Stimulated activated CD4-positive, alpha-beta T cell treated with anti-CD3 and anti-CD28 coated beads, TNF-alpha, amount 100 ng/mL, for 24 hours (primary cell): ENCODE results near the gene CCDC144A.
"Not testable (repeated sequence)": the region's sequence is repeated elsewhere in the genome, so short reads cannot be mapped to it uniquely, and the experiment has no call there.

ENCODE experiments used
- DNase-seq, 3 experiments: peaks; one replicate each; pipeline ENCODE4 v3.0.0-alpha.2; 2020; ENCODE audit warnings: low read depth in 3 of 3

The CCDC144A gene, protein sequence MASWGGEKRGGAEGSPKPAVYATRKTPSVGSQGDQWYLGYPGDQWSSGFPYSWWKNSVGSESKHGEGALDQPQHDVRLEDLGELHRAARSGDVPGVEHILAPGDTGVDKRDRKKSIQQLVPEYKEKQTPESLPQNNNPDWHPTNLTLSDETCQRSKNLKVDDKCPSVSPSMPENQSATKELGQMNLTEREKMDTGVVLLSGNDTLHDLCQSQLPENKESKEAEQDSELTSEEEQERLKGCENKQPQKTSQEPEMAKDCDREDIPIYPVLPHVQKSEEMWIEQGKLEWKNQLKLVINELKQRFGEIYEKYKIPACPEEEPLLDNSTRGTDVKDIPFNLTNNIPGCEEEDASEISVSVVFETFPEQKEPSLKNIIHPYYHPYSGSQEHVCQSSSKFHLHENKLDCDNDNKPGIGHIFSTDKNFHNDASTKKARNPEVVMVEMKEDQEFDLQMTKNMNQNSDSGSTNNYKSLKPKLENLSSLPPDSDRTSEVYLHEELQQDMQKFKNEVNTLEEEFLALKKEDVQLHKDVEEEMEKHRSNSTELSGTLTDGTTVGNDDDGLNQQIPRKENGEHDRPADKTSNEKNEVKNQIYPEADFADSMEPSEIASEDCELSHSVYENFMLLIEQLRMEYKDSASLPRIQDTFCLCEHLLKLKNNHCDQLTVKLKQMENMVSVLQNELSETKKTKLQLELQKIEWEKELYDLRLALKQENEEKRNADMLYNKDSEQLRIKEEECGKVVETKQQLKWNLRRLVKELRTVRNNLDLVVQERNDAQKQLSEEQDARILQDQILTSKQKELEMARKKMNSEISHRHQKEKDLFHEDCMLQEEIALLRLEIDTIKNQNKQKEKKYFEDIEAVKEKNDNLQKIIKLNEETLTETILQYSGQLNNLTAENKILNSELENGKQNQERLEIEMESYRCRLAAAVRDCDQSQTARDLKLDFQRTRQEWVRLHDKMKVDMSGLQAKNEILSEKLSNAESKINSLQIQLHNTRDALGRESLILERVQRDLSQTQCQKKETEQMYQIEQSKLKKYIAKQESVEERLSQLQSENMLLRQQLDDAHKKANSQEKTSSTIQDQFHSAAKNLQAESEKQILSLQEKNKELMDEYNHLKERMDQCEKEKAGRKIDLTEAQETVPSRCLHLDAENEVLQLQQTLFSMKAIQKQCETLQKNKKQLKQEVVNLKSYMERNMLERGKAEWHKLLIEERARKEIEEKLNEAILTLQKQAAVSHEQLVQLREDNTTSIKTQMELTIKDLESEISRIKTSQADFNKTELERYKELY (N-terminal part only)

DNA sequence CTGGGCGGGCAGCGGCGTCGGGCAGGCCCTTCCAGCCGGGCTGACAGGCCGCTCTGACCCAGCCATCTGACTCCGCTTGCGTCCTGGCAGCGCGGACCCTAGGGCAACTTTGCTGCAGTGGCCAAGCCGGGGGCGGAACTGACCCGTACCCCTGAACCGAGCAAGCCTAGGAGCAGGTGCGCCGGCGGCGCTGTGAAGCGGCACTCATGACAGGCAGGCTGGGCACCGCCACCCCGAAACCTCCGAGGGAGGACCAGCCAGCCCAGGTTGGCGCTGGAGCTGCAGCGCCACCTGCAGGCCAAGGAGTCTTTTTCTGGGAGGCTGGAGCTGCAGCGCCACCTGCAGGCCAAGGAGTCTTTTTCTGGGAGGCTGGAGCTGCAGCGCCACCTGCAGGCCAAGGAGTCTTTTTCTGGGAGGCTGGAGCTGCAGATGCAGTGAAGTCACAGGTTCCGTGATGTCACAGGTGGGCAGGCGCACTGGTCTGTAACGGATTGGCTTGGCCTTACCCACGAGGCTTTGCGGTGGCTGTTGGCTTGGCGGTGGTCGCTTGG is at the start of gene CCDC144A:
CCDC144A (plus strand) TSS at position 511 of the 551 bp plus-strand sequence. CDS start 160 bp downstream, outside the sequence.
- DNase-seq = peak; percentile 40 to 74 (median 68)

DNA sequence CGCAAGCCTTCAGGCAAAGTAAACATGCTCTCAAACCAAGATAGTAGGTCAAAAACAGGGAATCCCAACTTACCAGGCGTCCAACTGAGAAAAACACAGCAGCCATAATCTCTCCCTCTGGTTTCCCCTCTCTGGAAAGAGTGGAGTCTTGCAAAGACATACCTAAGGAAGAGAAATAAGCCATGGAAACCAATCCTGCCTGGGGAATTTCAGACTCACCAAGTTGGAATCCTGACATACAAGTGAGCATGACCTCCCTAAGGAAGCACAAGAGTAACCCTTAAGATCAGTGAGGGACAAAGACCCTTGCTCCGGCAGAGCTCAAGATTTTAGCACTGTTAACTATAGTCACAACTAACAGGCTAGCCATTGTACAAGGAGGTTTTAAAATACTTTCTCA is 40.5 kb upstream of the CCDC144A start:
- no peak for DNase-seq

DNA sequence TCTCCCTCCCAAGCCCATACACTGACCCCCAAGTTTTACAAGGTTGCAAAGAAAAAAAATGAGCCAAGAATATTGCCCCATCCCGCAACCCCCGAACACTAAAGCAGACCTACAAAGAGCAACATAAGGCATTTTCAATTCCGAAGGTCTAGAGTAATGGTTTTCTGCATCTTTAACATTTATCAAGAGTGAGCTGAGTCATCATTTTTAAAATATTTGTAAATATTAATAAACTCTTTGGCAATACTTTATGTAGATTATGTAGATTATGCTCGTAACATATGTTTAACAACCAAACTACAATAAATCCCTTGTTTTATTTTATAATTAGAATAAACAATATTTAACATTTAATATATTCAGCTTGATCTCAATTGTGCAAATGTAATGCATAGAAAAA is 37.8 kb upstream of the CCDC144A start:
- DNase-seq = no peak

DNA sequence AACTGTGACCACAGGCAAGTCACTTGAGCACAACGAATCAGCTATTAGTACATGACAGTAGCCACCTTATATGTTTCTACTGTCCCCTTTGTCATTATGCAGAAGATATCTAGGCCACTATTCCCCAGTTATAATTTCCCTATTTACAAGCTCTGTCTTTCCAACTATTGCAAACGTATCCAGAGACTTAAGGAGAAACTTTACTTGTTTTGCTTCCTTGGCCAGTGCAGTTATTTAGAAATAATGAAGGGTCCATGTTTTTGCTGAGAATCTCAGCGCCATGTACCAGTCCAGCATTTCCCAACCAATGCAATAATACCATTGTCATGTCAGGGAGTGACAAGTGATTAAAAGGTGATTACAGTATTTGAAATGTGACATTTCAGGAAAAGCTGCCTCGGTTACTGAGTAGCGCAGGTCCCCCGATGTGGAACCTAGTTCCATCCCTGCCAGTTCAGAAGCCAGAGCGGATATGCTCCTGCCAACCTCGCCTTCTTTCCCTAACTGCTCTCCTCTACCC is 37.1 kb upstream of the CCDC144A start:
- no peak for DNase-seq

DNA sequence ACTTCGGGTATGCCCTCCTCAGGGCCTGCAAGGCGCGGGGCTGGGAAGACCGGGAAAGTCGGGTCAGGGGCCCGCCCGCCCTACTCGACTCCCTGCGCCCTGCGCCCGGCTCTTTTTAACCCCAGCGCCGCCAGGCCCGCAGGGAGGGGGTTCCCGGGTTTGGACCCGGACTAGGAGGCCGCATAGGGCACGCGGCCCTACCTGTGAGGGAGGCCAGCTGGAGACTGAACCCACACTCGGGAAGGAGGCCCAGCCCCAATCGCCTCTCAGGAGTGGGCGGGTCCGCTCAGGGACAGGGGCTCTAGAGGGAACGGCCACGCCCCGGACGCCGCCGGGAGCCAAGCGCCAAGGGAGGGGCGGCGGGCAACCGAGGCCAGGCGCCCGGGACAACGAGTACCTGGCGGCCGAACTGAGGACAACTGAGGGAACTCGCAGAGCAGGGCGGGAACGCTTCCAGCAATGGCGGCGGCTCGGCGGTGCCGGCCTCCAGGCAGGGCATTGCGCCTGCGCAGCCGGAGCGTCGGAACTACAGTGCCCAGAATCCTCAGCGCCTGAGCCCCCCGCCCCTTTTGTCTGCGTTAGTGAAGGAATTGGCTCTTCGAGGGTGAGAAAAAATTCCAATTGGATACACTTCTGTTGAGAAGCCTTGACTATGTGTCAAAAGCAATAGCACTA is 36.5 kb upstream of the CCDC144A start, which contains the start of gene ZNF624:
ZNF624 (minus strand) TSS at position 484 of the 675 bp plus-strand sequence.
- peak; percentile 73 to 89 (median 74) for DNase-seq

DNA sequence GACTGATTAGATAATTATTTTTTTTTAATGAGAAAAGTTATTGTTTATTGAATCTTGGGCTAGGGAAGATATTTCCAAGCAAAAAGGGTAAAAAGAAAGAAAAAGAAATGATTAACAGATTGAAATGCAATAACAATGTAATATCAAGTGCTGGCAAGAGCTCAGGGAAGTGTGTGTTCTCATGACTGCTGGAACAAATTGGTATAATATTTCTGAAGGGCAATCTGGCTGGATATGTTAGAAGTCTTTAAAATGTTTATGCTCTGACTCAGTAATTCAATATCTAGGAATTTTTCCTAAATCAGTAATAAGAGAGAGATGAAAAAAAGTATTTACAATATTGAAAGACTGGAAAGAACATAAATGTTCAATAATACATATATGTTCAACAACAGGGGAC is 28.8 kb upstream of the CCDC144A start:
- DNase-seq = no peak

DNA sequence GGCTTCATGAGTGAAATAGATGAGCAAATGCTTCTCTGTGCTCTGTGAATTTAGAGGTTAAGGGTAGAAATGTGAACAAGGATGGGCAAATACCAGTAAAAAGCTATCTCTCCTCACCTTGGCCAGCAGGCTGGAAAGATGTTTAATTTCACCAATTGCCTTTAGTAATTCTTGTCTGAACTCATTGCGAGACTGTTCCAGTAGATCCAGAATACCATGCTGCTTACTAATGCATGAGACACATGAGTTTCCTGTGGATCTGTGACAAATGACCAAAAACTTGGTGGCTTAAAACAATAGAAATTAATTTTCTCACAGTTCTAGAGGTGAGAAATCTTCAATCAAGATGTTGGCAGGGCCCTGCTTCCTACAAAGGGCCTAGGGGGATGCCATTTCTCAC is 27.1 kb upstream of the CCDC144A start:
- DNase-seq = no peak

DNA sequence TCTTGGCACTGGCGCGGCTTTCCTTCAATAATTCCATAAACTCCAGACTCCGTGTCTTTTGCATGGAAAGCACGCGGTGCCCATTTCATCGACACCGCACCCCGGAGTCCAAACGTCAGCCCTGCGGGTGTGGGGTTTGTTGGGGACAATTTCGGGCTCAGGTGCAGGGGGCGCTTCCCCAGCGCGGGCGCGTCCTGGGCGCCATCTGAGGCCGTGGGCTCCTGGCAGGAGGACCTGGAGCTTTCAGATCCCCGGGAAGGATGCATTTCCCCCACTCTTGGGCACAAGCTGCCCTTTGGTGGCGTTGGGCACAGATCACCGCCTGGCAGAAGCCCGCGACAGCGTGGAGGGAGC is 23.5 kb upstream of the CCDC144A start:
- not testable (repeated sequence) for DNase-seq

DNA sequence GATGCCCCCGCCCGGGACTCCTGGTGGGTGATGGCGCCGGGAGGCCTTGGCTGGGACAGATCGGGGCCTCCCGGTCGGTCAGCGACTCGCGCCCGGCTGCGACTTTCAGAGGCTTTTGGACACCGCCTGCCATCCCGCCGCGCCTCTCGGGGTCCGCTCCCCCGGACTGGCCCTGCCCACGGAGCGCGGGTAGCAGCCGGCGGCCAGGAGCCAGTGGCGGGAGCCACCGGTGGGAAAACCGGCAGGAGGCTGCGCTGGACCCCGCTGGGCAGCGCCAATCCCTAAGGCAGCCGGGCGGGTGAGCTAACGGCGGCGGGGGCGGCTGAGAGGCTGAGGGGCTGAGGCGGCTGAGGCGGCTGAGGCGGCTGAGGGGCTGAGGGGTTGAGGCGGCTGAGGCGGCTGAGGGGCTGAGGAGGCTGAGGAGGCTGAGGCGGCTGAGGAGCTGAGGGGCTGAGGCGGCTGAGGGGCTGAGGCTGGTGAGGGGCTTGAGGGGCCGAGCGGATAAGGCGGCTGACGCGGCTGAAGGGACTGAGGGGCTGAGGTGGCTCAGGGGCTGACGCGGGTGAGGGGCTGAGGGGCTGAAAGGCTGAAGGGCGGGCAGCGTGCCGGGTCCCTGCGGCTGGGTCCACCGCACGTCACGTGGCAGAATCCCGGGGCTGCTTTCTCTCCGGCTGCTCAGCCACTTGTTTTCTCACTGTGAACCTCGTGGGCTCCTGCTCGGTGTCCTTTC is 23.0 kb upstream of the CCDC144A start:
- not testable (repeated sequence) for DNase-seq

DNA sequence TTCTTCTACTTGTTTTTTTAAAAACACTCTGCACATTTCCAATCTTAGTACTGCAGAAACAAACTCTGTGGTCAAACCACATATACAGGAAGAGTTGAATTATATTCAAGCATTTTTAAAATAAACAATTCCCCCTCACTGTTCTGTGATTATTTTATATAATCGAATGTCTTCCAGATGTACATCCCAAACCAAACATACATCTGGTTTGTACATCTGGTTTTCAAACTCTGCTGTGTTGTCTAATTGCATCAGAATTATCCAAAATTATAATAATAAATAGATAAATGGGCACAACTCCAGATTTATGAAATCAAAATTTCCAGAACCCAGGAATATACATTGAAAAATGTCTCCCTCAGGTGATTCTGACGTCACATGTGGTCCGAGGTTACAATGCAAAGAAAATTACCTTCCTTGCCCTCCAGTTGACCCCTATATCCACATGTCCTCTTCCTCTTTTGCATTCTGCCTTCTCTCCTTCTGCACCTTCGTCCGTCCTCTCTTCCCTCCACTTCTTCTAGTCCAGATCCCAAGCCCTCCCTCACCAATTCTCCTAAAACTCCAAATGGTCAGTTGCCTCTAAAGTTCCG is 13.3 kb upstream of the CCDC144A start:
- no peak for DNase-seq

DNA sequence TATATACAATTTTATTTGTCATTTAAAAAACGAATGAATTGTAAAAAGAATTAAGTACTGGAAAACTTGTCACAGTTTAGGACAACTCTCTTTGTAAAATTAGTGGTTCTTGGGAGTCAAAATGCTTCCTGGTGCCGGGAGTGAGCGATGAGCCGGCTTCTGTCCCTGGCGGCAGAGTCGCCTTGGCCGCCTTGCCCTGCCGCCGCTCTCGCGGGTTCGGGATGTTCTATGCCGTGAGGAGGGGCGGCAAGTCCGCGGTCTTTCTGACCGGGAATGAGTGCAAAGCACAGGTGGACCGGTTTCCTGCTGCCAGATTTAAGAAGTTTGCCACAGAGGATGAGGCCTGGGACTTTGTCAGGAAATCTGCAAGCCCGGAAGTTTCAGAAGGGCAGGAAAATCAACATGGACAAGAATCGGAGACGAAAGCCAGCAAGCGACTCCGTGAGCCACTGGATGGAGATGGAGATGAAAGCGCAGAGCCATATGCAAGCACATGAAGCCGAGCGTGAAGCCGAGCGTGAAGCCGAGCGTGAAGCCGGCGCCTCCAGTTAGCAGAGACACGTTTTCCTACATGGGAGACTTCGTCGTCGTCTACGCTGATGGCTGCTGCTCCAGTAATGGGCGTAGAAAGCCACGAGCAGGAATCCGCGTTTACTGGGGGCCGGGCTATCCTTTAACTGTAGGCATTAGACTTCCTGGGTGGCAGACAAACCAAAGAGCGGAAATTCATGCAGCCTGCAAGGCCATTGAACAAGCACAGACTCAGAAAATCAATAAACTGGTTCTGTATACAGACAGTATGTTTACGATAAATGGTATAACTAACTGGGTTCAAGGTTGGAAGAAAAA is 6.5 kb upstream of the CCDC144A start:
- DNase-seq = not testable (repeated sequence)

DNA sequence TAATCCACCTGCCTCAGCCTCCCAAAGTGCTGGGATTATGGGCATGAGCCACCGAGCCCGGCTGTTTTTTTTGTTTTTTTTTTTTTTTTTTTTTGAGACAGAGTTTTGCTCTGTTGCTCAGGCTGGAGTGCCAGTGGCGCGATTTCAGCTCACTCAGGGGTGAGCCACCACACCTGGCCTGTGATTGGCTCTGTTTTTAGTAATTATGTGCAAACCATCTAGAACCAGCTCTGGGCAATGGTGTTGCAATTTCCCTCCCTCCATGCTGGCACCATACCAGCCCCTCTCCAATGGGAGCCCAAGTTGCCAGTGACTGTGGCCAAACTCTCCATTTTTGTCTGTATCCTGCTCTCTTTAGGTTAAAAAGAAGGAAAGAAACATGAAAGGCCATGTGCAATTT is 4.0 kb upstream of the CCDC144A start:
- not testable (repeated sequence) for DNase-seq

DNA sequence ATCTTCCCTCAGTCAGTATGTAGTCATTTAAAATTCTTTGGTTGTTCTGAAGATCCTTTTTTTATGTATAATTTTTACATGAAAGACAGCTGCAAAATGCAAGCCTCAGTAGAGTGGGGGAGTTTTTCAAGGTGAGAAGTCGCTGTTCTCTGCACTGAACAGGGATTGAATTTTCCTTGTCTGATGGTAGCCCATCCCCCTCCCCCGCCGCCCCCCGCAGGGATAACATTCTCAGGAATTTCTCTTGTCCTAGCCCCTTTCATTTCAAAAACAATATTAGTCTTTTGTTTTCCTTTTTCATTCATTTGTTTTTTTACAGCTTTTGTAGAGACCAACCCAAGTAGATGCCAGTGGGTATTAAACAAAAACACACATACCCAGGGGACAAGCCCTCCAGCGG is 2.9 kb upstream of the CCDC144A start:
- DNase-seq = not testable (repeated sequence)

DNA sequence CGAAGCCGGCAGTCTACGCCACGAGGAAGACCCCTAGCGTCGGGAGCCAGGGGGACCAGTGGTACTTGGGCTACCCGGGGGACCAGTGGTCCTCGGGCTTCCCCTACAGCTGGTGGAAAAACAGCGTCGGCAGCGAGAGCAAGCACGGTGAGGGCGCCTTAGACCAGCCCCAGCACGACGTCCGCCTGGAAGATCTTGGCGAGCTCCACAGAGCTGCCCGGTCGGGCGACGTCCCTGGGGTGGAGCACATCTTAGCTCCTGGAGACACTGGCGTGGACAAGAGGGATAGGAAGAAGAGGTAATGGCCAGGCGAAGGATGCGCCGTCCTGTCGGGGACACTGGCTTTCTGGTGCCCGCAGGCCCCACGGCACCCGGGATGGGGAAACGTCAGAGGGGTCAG is 406 bp downstream of the CCDC144A start:
- DNase-seq = not testable (repeated sequence)

DNA sequence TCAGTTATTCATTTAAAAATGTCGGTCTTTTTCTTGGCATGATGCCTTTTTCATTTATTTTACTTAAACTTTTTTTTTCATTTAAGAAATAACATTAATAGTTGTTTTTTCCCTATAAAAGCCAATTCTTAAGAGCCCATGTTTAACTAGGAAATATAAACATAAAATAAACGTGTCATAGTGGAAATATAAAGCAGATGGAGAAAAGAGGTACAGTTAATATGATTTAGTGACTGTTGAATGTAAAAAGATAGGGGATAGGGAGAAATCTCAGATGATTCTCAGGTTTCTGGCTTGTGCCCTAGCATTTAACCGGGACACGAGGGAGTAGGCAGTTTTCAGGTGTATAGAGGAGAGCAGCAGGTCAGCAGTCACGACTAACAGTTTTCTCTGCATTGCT is 7.6 kb downstream of the CCDC144A start:
- DNase-seq = not testable (repeated sequence)

DNA sequence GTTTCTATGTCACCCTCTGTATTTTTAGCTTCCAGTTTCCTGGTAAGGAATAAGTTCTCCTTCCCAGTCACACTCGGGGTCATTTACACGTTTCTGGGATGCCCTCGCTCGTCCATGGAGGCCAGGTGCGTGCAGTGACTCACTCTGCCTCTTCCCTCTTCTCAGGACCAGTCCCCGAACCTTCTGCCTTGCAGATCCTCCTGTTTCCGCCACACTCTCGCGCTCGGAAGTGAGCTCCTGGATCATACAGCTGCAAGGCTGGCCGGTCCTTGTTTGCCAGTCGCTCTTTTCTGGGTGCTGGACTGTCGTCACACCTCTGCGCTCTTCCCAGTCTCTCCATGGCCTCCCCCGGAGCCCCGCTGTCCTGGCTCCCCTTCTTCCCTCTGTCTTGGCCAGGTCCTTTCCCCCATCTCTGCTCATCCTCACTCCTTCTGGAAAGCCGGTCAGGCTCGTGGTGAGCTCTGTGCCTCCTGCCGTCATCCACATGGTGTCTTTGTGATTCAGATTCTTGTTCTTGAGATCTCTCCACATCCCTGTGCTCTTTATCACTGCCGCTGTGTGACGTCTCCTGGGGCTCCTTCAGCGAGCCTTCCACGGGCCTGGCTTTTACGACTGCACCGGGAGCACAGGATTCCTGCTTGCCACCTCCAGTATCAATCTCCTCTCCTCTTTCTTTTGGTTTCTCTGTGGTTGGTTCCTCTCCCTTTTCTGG is 55.6 kb downstream of the CCDC144A start:
- not testable (repeated sequence) for DNase-seq

DNA sequence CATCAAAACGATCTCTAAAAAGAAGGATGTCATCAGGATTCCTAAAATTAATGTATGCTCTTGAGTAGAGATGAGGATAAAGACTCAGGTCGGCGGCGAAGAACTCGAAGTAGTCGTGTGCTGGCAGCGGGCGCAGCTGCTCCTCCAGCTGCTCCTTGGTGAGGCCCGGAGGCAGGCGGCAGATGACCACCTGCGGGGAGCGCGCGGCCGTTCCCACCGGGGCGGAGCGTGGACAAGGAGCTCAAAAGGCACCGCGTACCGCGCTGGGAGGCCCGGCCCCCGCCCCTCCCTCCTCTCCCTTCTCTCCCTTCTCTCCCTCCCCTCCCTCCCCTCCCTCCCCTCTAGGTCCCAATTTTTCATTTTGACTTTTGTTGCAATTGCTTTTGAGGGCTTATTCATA is 56.5 kb downstream of the CCDC144A start:
- not testable (repeated sequence) for DNase-seq

DNA sequence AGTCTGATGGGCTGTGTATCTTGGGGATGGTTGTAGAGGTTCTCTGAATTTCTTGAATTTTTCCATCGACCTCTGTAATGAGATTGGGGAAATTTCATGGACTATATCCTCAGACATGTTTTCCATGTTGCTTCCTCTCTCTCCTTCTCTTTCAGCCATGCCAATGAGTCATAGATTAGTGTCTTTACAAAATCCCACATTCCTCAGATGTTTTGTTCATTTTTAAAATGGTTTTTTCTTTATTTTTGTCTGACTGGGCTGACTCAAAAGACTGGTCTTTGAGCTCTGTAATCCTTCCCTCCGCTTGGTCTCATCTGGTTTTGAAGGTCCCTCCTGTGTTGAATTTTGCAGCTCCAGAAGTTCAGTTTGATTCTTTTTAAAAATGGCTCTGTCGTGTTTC is 60.5 kb downstream of the CCDC144A start:
- not testable (repeated sequence) for DNase-seq
